ENCODE results near the gene GRK4.
"Not testable (repeated sequence)": the region's sequence is repeated elsewhere in the genome, so short reads cannot be mapped to it uniquely, and the experiment has no call there.

Gene GRK4

GRCh38 chr4:2962614-2963174 lies 677 bp upstream of the GRK4 start:
- no peak for DNase-seq

- DNase-seq: no peak
Measured at GRCh38 chr4:2963966-2964471, 648 bp downstream of the GRK4 start.

- DNase-seq: no peak
Measured at GRCh38 chr4:2964706-2965258, 1.4 kb downstream of the GRK4 start.

GRCh38 chr4:2965262-2965661 lies 1.9 kb downstream of the GRK4 start:
- DNase-seq: no peak

GRCh38 chr4:2968381-2968780 lies 5.0 kb downstream of the GRK4 start:
- DNase-seq: no peak

- DNase-seq: no peak
Measured at GRCh38 chr4:2971275-2971674, 7.9 kb downstream of the GRK4 start.

GRCh38 chr4:2977211-2978088 lies 14.1 kb downstream of the GRK4 start:
- DNase-seq: no peak

GRCh38 chr4:2981256-2981819 lies 18.0 kb downstream of the GRK4 start:
- no peak for DNase-seq

GRCh38 chr4:2982012-2982411 lies 18.6 kb downstream of the GRK4 start:
- DNase-seq: no peak

- not testable (repeated sequence) for DNase-seq
Measured at GRCh38 chr4:2983715-2984114, 20.3 kb downstream of the GRK4 start.

- no peak for DNase-seq
Measured at GRCh38 chr4:2991243-2991642, 27.9 kb downstream of the GRK4 start.

GRCh38 chr4:2994917-2995316 lies 31.5 kb downstream of the GRK4 start:
- no peak for DNase-seq

GRCh38 chr4:2995546-2996265 lies 32.3 kb downstream of the GRK4 start:
- no peak for DNase-seq

- no peak for DNase-seq
Measured at GRCh38 chr4:2996415-2996814, 33.0 kb downstream of the GRK4 start.

GRCh38 chr4:3007724-3008123 lies 44.4 kb downstream of the GRK4 start:
- no peak for DNase-seq

- DNase-seq: no peak
Measured at GRCh38 chr4:3009422-3009821, 46.1 kb downstream of the GRK4 start.

GRCh38 chr4:3010577-3010976 lies 47.2 kb downstream of the GRK4 start:
- no peak for DNase-seq

GRCh38 chr4:3010998-3011397 lies 47.6 kb downstream of the GRK4 start:
- no peak for DNase-seq

- DNase-seq: no peak
Measured at GRCh38 chr4:3011456-3012220, 48.3 kb downstream of the GRK4 start.

- no peak for DNase-seq
Measured at GRCh38 chr4:3013323-3013722, 50.0 kb downstream of the GRK4 start.

- DNase-seq: no peak
Measured at GRCh38 chr4:3013839-3014350, 50.5 kb downstream of the GRK4 start.

GRCh38 chr4:3016961-3017360 lies 53.6 kb downstream of the GRK4 start:
- DNase-seq: no peak

Measured in activated CD4-positive, alpha-beta T cell treated with anti-CD3 and anti-CD28 coated beads, Interleukin-2, amount 50 U/mL, for 4 hours (primary cell).